A204.1 (cell line): ENCODE results near the gene USP46.

Source experiments
- FAIRE-seq: peaks from 2 replicates; lab custom pipeline; 2012; peaks lifted over from hg19 to GRCh38; lab: Jason Lieb, UNC

Gene USP46, protein sequence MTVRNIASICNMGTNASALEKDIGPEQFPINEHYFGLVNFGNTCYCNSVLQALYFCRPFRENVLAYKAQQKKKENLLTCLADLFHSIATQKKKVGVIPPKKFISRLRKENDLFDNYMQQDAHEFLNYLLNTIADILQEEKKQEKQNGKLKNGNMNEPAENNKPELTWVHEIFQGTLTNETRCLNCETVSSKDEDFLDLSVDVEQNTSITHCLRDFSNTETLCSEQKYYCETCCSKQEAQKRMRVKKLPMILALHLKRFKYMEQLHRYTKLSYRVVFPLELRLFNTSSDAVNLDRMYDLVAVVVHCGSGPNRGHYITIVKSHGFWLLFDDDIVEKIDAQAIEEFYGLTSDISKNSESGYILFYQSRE

DNA sequence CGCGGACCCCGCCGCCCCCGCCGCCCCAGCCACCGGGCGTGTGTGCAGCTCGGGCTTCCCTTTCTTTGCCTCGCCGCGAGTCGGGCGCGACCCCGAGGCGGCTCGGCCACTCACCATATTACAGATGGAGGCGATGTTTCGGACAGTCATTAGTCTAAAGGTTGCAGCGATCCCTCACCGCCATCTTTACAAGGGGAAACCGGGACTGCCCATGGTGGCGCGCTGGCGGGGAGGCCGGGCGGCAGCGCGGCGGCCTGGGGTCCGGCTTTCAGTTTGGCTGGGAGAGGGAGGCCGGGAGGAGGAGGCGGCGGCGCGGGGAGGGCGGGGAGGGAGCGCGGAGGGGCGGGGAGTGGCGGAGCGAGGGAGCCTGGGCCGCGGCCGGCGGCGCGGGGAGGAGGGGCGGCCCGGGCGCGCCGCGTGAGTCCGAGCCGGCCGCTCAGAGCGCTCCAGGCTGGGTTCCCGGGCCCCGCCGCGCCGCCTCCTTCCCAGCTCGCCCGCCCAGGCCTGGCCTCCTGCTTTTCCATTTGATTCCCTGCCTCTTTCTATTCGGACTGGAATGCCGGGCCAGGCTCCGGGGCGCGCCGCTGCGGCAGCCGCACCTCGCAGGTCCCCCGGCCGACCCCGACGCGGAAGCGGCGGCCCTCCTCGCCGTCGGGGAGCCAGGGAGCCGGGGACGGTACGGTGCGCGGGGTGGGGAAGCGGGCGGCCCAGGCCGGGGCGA, at the start of gene USP46:
TSS of gene USP46 (minus strand) at position 301 of the 721 bp plus-strand sequence. CDS start at position 150, 151 bp downstream.
- no peak for FAIRE-seq

DNA sequence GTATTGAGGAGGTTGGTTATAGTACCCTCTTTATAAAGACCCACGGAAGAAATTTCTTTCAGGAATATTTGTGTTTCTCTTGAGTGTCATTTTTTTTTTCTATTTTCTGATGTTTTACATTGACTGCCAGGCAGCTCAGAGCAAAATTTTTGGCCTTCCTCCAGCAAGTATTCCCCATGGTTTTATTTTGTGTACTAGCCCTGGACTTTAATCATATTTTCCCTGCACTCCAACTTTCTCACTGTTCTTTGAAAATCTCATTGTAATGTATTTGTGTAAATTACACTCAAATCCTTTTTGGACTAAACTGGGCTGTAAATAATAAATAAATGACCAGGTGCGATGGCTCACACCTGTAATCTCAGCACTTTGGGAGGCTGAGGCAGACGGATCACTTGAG, 45.6 kb upstream of the USP46 start:
- no peak for FAIRE-seq

DNA sequence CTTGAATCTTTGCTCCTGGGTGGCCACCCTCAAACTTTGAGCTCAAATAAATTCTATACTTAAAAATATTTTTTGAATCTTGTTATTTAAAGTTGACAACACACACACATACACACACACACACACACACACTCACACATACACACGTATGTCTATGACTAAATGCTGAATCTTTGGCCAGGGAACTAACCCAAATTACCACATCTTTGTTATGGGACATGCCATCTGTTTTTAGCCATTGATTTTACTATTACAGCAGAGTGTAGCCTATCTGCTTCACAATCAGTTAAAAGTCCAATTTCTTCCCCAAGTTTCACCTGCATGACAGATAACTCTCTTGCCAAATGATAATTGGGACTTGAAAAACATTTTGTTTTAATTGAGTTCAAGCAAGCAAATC, 45.0 kb upstream of the USP46 start:
- no peak for FAIRE-seq

DNA sequence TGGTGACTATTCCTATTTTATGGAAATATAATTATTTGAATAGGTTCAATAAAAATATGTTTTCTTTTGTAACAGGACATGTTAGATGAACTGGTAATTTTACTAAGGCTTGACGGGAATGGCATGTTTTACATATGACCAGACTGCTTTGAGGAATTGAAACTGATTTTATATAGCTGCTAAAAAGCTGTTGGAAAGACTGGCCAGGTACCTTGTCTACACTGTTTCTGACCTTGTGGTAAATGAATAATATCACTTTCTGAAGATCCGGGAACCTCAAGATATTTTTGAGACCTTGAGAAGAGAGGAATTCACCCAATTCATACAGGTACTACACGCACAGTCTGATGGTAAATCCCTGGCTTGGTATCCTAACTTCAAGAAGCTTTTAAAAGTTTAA, 42.1 kb upstream of the USP46 start:
- FAIRE-seq = no peak

DNA sequence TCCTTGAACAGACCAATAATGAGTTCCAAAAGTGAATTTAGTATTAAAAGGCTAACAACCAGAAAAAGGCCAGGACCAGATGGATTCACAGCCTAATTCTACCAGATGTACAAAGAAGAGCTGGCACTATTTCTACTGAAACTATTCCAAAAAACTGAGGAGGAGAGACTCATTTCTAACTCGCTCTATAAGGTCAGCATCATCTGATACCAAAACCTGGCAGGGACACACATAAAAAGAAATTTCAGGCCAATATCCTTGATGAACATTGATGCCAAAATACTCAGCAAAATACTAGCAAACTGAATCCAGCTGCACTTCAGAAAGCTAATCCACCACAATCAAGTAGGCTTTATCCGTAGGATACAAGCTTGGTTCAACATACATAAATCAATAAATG, 35.8 kb upstream of the USP46 start:
- FAIRE-seq = no peak

DNA sequence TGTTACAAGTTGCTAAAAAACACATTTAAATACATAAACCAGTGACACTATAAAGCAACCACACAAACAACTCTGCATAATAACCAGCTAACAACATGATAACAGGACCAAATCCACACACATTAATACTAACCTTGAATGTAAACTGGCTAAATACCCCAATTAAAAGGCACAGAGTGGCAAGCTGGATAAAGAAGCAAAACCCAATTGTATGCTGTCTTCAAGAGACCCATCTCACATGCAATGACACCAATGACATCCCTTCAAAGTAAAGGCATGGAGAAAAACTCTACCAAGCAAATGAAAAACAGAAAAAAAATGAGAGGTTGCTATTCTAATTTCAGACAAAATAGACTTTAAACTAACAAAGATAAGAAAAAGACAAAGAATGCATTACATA, 34.4 kb upstream of the USP46 start:
- FAIRE-seq = no peak

DNA sequence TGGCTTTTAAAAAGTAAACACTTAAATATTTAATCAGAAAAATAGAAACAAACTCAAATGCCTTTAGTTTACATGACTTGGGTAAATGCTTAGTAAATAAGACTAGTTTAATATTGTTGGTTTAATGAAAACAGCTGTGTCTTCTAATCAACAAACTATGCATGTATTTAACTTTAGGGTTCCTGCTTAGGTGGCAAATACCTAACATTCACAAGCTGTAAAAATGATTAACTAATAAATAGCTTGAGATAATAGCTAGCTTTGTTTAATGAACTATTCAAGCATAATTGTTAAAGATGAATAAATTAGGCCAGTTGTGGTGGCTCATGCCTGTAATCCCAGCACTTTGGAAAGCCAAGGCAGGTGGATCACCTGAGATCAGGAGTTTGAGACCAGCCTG, 30.0 kb upstream of the USP46 start:
- FAIRE-seq = no peak

DNA sequence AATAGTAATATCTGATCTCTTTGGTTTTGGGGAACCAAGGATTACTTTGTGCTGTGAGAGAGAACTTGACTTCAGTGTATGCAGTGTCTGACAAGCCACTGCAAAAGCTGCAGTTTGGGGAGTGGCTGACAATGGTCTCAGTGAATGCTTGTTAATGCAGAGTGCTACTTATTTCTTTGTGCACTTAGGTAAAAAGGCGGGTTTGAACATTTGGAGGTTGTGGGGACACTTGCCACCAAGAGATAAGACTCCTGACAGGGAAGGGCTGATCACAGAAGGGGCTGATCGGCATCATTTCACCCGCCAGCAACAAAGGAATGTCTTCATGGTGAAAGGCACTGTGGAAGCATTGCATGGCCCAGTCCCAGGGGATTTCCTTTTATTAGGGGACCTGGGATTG, 28.6 kb upstream of the USP46 start:
- FAIRE-seq = no peak

DNA sequence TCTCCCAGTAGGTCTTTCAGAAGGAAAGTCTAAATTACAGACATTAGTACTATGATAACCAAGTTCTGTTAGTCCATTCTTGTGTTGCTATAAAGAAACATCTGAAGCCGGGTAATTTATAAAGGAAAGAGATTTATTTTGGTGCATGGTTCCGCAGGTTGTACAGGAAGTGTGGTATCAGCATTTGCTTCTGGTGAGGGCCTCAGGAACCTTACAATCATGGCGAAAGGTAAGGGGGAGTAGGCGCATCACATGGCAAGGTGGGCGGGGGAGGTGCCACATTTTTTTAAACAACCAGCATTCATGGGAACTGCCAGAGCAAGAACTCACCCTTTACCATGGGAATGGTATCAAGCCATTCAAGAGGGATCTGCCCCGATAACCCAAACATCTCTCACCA, 26.2 kb upstream of the USP46 start:
- no peak for FAIRE-seq

DNA sequence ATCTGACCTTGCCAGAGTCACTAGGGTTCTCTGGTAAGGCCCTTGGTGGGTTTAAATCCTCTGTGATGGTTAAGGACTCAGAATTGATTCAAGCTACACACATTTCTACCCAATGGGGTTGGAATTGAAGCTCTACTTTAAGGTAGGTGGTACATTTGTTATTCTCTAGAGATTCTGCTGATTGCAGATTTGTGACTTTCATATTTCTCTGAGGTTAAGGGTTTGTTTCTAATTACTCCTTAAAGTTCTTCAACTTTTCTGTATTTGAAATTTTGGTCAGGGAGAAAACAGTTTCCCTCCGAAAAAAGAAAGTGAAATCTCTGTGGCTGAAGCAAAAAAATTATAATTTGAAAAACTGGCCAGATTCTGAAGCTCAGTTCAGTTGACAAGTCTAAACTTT, 25.8 kb upstream of the USP46 start:
- no peak for FAIRE-seq

DNA sequence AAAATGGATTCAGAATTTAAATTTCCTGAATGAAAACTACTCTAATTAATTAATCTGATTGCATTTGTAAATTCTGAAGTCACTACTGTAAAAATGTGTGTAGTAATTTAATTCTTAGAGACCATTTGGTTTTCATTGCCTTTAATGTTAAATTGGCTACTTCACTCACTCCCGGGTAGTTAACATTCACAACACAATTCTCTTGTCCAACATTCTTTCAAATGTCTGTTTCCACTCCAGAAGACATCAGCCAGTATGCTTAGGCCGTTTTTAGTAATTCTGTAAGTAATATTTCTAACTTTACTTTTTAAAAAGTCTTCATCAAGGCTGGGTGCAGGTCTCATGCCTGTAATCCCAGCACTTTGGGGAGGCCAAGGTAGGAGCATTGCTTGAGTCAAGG, 21.3 kb upstream of the USP46 start:
- no peak for FAIRE-seq

DNA sequence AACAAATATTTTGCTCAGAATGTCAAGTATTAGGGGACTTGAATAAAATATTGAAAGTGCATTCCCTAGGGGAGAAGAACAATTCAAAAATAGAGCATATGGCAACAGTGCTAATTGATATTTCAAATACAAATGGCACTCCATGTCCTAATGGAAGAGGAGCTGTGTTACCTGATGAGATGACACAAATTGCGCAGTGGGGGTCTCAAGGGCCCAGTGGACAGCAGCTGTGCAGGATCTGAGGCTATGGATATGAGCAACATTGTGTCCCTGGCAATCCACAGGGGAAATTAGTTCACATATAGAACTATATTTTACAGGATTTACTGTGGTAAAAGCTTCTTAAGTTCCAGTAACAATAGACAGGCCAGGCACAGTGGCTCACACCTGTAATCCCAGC, 17.4 kb upstream of the USP46 start:
- FAIRE-seq = no peak

DNA sequence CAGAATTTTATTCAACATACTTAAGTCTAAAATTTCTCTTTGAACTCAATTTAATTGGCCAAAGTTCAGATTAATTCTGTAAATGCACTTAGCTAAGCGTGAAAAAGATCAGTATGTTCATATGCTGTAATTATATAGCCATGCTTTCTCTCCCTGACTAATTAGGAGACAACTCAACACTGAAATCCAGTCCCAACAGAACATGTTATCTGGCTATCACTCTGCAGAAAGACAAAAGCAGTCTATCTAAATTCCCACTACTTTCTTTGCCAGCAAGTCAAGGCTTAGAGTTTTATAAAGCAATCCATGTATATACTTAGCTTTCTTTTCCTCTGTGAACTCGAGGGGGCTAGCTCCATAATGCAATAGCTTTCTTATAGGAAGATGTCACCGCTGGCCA, 16.0 kb upstream of the USP46 start:
- FAIRE-seq = no peak

DNA sequence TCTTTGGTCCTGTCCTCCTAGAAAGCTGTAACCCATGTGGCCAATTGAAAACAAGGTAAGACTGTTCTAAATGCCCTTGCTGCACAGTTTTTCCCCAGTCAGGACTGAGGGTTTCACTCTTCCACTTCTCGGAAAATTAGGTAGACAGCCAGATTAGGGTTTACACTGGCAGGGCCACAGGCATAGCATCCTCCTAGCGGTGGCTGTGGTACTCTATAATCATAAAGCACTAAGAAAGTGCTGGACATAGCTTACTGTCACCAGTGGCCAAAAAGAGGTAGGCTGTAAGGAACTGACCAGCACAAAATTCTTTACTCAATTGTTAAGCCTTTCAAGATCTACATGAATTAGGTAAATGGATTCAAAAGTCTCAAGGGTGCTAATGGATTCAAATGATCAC, 11.6 kb upstream of the USP46 start:
- FAIRE-seq = no peak

DNA sequence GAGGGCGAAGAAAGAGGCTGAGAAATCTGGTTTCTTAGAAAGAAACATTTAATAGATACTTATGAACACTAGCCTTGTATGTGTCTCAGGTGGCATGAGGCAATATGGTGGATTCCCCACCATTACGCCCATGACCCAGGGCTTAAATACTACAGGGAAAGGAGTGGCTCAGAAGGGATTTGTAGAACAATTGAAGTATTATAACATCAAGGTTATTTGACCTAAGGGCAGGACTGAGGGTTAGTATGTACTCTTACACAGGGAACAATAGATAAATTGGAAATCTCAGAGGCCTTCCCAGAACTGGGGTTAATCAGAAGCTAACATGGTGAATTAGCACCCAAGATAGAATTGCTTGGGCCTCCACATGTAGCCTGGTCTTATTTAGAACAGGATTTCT, 11.0 kb upstream of the USP46 start:
- FAIRE-seq = no peak

DNA sequence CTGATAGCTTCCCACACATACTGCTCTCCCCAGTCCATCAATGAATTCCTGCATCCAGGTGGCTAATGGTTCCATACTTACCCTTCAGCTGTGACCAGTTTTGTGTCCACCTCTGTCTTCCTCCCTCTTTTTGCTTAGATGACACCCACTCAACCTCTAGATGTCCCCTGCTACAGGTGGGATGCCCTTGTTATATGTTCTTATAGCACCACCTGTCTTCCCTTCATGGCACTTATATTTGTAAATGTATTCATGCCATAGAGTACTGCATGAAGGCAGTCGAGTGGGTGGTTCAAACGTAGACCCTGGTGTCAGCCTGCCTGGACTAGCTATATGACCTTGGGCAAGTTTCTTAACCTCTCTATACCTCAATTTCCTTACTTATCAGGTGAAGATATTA, 6.5 kb upstream of the USP46 start:
- FAIRE-seq = peak; percentile 23

DNA sequence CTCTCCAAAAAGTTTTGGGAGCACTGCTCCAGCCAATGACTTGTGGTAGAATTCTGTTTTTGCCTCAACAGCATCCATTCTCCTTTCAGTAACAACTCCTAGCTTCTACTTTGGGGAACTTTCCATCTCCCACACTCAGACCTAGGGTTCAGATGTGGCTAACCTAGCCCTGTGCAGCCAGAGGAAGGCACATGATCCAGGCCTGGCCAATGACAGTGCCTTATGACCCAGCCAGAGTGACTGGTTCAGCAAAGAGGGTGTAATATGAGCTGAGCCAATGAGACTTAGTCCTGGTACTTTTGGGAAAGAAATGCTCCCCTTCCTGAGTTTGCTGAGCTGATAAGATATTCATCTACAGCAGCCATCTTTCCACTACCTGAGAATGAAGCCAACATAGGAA, 5.4 kb upstream of the USP46 start:
- FAIRE-seq = no peak

DNA sequence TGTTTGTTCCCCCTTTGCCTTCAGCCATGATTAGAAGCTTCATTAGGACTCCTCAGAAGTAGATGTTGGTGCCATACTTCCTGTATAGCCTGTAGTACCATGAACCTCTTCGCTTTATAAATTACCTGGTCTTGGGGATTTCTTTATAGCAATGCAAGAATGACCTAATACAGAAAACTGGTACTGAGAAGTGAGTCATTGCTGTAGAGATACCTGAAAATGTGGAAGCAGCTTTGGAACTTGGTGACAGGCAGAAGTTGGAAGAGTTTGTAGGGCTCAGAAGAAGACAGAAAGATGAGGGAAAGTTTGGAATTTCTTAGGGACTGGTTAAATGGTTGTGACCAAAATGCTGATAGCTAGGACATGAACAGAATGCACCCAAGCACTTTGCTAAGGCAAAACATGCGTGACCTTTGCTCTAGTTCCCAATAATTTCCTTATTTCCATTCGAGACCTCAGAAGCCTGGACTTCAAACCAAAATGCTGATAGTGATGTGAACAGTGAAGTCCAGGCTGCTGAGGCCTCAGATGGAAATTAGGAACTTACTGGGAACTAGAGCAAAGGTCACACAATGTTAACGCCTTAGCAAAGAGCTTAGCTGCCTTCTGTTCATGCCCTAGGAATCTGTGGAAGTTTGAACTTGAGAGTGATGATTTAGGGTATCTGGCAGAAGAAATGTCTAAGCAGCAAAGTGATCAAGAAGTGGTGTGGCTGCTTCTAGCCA, 3.0 kb upstream of the USP46 start:
- no peak for FAIRE-seq

DNA sequence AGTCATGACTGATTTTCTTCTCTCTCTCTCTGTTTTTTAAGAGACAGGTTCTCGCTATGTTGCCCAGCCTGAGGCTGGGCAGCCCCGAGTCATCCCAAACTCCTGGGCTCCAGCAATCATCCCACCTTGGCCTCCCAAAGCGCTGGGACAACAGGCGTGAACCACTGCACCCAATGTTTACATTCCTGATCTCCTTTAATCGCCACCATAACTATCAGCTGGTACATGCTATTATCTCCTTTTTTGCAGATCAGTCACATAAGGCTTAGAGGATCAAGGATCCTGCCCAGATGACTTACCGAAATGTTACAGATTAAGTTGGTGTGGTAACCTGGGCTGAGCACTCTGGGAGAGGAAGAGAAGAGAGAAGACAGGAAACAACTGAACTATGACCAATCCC, 1.5 kb upstream of the USP46 start:
- FAIRE-seq = no peak

DNA sequence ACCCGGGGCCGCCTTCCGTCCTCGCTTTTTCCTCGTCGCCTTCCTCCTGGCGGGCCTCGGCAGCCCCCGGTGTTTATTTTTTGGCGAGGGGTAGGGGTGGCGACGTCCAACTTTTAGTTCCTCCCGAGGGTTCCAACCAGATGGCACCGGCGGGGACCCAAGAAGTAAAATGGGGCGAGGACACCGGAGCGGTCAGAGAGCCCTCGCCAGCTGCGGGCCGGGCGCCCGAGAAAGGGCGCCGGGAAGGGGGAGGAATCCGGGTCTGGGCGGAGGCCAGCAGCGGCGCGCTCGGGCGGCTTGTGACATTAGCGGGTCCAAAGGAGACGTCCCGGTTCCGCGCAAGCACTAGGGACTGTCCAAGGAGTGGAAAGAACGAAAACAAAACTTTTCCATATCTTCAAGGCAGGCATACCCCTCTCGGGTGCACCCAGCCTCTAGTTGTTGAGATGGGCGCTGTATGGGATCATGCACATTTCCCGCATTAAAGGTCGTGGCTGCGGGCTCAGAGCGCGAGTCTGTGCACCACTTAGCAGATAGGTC, 691 bp upstream of the USP46 start:
- FAIRE-seq = no peak

DNA sequence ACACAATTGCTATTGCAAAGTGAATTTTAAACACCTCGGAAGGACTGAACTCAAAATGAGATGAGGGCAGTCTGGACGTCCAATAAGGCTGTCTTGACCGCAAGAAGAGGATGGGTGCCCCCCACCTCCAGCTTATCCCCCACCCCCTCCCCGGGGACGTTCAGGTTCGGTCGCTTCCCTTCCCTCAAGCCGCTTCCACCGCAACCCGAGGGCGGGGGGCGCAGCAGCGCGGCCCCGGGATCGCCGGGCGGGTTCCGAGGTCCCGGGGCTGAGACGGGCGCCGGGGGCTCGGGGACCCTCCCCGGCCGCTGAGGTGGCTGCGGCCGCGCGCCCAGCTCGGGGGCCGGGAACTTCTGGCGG, 480 bp downstream of the USP46 start:
- FAIRE-seq = no peak

DNA sequence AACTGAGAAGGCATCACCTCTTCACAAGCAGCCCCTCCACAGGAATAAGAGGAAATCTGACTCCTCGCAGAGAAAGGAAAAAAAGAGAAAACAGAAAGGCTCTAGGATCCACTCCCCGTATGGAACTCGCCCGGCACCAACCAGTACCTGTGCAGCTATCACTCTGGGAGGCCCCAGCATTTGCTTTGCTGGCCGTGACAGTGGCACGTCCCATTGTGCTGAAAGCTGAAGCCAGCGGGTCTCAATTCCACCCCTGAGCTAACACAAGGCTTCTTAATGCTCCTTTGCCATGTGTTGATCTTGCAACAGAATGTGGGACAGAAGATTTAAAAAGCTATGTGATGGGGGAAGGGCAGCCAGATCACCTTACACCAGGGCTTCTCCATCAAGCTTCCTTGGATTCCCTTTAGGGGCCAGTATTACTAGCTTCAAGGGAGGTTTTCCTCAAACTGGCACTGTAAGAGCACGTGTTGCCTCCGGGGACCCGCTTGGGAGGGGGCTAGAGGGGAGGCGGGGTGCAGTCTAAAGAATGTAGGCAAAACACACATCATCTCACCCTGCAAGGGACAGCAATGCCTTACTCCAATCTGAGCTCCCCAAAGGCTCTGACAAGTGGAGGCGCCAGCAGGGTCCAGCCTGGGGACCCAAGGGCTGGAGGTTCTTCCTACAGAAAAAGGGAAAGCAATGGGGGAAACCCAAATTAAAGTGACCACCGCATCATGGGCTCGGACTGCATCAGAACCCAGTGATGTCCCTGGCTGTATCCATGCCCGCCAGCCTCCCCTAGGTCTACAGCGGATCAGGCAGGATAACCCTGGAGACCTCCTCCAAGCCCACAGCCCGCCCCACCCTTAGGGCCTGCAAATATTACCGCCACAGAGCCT, 1.2 kb downstream of the USP46 start:
- no peak for FAIRE-seq
